Stimulated activated CD8-positive, alpha-beta memory T cell treated with anti-CD3 and anti-CD28 coated beads, Interleukin-4, amount 100 ng/mL, for 1 hour (primary cell): ENCODE measurements around the gene UBE2J2.

Experiments
- DNase-seq, 2 donors: peaks; one replicate each; pipeline ENCODE4 v3.0.0-alpha.2; 2020; ENCODE audit warnings: low read depth in 2 of 2, low spot score in 1 of 2

The UBE2J2 gene

DNA sequence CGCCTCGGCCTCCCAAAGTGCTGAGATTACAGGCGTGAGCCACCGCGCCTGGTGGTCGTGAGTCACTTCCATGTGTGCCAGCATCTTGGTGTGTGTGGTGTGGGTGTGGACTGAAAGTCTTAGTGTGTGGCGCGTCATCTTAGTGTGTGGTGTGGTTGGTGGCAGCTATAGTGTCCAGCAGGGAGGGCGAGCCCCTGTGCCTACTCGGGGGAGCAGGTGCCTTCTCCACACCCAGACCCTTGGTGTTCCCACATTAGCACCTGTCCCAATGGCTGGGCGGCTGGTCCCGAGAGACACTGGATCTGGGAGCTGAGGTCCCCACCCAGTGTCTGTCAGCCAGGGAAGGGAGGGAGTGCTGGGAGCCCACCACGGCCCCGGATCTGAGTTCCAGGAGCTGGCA lies 9.3 kb upstream of the UBE2J2 start:
- DNase-seq, result no peak

DNA sequence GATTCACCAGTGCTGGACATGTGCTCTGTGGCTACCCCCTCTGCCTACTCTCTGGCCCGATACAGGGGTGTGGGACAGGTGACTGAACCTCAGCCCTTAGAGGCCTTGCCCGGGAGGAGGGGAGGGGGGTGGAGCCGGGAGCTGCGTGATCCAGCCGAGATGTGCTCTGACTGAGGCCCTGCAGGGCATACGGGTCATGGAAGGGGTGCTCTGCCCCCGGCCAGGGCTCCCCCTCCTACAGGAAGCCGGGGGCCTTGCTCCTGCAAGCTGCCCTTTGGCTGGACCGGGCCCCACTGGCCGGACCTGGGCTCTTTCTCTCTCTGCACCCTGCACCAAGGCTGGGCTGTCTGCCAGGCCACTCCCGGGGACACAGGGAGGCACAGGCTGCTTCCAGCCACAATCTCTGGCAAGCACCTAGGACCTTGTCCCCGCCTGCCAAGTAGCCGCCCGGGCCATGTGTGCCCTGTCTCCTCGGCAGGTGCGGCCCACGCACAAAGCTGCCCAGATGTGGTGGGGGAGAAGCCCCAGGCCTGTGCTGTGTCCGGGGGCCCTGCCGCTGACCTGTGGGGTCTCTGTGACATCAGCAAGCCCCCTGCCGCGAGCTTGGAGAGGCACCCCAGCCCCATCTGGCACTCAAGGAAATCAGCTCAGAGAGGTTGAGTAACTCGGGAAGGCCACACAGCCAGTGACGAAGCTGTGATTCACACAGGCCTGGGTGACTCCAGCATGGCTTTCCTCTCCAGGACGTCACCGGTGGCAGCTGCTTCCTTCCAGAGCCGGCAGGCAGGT lies 8.1 kb upstream of the UBE2J2 start:
- DNase-seq, result no peak

DNA sequence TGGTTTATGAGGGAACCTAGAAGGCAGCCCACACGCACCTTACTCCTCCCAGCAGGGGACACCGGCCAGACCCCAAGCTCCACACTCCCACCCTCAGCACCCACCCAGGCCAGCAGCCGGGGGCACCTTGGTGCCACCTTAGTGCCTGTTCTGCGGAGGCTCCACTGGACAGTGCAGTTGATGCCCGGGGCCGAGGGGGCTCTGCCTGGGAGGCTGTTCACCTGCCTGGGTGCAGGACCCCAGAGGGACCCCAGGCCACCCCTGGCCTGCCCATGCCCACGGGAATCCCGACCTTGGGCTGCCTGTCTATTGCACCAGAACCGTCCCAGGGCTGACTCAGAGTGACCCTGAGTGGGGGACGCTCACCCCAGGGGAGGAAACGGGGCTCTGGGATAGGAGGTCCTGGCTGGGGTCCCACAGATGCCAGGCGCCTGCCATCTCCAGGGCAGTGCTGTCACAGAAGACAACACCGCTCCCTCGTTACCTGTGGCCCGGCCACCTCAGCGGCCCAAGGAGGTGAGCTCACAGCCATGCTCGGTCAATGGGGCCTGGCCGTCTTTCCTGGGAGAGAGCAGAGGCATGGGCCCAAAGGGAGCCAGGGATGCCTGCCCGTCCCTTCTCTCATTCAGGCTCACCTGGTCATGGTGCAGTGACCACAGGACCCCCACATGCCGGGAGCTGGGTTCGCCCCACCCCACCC lies 7.3 kb upstream of the UBE2J2 start:
- DNase-seq, result no peak

DNA sequence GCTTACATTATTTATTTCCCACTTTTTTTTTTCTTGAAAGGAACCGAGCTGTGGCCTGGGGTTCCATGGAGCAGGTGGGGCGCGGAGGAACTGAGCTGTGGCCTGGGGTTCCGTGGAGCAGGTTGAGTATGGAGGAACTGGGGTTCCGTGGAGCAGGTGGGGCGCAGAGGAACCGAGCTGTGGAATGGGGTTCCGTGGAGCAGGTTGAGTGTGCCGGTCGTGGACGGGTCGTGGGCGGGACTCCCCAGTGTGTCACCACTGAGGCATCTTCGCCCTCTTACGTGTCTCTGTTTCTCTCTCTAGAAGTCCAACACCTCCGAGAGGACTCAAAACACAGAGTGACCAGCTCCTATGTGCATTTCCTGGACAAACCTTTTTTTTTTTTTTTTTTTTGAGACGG lies 5.4 kb upstream of the UBE2J2 start:
- no peak for DNase-seq

DNA sequence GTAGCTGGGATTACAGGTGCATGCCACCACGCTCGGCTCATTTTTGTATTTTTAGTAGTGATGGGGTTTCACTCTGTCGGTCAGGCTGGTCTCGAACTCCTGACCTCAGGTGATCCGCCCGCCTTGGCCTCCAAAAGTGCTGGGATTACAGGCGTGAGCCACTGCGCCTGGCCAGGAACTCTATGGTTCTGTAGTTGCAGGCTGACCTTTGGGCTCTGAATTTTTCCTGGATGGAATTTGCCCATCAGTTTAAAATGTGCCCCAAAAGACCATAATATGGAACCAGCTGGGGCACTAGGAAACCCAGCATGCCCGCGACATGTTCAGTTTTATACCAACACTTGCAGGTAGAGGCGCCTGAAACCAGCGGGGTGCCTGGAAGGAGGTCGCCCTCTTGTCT lies 5.0 kb upstream of the UBE2J2 start:
- no peak for DNase-seq

DNA sequence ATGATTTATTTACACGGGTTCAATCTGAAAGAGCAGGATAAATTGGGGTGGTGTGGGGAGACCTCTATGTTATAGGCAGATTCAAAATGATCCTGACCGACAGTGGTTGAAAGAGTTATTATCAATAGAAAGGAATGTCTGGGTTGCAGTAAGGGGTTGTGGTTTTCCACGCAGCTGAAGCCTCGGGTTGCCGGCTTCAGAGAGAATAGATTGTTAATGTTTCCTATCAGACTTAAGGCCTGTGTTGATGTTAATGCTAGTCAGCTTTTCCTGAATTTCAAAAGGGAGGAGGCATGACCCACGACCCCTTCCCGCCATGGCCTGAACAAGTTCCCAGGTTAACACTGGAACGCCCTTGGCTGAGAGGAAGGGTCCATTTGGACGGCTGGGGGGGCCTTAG lies 2.2 kb upstream of the UBE2J2 start:
- DNase-seq, result no peak

DNA sequence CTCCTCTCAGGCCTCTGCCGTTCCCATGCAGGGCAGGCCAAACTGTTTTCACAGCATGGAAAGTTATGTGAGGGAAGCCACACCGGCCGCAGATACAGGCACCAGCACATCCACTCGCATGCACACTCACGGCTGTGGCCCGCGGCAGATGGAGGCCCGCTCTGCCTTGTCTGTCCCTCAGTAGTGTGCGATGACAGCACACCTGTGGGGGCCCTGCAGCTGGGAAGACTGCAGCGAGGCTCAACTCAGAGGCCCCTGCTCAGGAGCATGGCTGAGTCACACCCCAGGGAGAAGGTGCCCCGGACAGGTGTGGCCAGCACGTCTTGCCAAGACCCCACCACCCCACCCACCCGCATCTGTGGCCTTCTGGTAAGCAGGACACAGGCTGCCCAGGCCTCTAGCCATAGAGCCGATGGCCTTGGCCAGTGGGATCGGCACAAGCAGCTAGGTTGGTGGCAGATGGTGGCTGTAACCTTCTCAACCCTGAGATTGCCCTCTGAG lies 1.3 kb upstream of the UBE2J2 start:
- DNase-seq, result no peak

DNA sequence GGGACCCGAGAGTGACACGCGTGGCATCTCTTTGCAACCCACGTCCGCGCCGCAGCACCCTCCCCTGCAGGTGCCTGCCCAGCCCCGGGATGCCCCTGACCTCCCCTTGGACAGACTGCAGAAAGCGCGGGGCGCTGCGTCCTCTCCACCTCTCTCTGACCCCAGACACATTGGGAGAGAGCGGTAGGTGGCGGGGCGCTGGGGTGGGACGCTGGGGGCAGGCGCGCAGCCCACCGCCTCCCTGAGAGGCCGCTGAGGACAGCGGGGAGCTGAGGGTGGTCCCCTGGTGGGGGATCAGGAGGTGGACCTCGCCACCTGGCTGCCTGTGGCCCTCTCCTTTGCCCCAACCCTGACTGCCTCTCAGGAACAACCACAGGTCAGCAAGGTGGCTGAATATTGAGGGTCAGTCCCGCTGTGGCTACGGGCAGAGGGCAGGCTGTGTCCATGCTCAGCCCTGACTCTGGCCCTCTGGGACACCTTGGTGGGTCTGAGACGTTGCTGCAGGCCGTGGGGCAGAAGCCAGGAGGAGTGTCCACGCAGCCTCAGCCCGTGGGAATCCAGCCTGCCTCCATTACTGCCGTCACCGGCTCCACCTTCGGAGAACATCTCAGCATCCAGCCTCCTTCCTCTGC lies 761 bp upstream of the UBE2J2 start:
- DNase-seq, result no peak

DNA sequence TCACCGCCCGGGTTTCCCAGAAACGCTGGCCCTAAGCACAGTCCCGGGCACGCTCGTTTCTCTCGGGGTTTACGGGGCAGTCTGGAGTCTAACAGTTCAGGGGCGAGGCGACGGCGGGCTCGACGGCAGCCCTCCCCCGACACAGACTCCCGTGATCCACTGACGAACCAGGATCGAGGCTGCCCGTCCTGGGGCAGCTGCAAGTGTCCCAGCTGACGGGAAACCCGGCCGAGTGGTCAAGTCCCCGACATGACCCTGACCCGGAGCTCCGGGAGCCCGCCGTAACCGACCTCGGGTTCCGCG lies 494 bp downstream of the UBE2J2 start:
- DNase-seq, result no peak

DNA sequence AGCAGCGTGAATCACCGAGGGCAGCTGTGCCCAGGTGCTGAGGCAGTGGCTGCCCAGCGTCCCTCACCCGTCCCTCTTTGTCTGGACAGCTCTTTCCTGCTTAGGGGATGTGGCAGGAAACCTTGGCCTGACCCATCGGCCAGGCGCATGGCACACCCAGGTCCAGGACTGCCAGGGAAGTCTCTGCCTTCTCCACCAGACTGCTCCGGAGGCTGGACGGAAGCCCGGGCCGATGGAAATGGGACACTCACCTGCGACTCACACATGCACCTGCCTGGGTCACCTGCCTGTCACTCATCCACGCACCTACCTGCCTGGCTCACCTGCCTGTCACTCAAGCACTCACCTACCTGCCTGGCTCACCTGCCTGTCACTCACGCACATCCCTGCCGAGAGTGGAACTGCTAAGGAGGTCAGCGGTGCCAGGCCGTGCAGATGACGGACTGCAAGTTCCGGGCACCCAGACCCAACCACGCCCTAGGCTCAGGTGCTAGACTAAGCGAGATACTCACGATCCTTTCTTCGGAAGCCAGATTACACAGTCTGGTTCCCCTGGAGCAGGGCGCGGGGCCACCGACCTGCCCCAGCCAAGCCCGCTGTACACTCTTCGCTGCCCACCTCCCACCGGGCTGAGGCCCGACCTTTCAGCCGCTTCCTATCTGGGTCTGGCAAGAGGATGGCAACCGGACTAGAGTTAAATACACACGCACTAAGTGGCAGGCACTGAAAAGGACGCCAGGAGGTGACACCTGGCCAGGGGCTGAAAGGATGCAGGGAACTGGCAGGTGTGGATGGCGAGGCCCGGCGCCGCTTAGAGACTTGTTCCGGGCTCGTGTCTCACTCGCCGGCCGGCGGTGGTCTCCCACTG lies 1.1 kb downstream of the UBE2J2 start:
- DNase-seq, result no peak

DNA sequence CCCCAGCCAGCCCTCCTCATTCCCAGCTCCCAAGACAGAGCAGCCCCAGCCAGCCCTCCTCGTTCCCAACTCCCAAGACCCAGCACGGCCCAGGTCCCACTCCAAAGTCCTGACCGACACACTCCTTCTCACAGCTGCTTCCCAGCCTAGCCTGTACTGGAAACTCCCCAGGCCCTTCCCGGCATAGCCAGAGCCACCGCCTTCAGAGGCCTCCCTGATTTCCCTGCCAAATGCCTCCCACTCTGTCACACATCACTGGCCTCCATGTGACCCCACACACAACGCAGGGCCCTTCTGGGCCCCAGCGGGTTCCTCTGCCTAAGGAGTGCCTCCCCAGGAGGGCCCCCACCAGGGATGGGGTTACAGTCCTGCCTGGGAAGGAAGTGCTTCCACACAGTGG lies 2.8 kb downstream of the UBE2J2 start:
- no peak for DNase-seq

DNA sequence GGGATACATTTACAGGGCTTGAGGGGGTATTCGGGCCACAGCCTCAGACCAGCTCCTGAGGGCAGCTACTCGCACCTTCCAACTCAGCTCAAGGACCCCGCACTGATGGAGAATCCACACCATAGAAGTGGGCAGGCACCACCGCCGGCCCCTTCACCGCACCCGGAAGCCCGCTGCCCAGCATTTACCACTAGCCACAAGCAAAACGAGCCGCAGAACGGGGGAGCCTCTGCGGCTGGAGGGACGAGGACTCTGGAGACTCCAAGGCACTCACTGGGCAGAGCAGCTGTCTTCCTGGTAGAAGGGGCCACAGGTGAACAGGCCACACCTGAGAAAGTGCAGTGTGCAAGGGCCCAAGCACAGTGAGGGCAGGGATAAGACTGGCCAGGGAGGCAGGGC lies 5.4 kb downstream of the UBE2J2 start:
- no peak for DNase-seq

DNA sequence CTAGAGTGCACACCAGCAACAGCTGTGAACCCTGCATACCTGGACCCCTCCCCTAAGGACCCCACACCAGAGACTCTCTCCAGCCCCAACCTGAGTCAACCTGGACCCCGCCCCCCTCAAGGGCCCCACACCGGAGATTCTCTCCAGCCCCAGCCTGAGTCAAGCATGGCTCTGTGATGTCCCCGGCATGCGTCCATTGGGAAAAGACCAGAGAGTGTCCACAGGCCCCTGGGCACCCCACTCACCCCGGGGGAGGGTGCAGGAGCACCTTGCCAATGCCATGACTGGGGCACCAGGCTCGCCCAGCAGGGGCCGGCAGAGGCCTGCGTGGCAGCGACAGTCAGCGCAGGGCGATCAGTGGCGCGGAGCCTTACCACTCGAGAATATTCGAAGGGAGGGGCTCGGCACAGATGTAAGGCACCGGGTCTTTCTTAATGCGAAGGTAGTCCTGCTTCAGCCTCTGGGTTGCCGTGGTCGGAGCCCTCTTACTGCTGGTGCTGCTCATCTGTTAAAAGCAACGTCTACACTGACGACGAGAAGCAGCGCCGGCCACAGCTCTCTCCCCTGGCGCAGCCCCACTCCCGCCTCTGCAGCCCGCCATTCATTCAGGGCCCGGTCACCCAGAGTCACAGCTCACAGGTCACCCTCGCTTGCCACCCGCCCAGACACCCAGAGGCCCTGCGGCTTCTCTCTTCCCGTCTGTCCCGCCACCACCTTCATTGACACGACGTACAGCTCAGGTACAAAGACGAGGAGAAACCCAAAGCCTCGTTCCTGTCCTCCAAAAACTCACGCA lies 6.0 kb downstream of the UBE2J2 start:
- DNase-seq, result no peak

DNA sequence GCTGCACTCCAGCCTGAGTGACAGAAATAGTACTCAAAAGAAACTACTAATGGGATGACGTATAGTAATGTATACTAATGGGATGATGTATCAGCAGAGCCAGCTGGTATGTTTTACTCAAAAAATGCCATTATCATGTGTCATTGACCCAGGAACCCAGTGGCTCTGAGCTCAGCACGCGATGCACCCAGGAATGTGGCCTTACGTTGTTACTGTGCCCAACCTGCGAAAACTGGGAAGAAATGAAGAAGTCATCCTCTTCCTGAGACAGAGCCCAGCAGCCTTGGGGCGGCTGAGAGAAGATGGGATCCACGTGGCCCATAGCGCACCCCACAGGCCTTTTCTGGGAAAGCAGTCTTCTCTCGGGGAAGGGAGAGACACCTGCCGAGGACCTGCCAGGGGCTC lies 8.8 kb downstream of the UBE2J2 start:
- DNase-seq, result no peak

DNA sequence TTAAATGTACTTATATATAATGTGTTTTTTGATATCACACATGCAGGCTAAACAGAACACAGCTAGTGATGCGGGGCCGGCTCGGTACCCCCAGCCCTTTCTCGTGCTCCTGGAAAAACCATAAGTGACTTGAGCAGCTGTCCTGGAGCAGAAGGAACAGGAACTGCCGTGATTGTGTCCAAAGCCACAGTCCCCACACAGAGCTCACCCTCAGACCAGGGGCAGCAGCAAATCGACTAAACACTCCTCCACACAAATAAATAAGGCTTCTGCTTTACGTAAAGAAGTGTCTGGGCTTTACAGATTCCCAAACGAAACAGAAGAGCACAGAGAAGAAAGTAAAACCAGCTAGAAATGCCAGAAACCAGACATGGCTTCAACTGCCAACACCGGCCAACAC lies 9.6 kb downstream of the UBE2J2 start:
- no peak for DNase-seq

DNA sequence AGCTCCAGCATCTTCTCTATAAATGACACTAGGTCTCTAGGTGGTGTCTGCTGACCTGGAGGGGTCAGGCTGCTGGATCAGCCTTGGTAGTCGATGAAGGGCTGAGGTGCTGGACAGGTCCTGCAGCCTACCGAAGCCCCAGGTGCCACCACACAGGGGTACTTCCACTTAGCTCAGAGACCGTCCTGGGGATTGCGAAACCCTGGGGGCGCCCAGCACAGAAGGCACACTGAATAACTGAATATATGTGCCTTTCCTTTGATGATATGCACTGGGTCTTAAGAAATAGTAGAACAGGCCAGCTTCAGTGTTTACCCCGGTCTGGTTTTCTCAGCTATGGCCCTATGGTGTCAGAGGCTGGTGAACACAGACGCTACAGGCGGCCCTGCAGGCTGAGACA lies 10.9 kb downstream of the UBE2J2 start:
- DNase-seq, result no peak

DNA sequence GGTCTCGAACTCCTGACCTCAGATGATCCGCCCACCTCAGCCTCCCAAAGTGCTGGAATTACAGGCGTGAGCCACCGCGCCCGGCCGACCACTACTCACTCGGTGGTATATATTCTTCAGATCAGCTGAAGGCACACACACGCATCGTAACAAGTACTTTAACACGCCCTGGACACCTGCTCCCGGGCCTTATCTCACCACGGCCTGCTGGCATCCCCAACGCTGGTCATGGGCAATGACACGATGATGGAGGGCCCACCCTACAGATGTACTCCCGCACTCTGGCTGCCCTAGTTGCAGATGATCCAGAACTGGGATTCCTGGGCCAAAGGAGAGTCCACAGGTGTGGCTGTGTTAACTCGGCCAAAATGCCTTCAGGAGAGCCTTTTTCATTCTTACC lies 11.6 kb downstream of the UBE2J2 start:
- no peak for DNase-seq

DNA sequence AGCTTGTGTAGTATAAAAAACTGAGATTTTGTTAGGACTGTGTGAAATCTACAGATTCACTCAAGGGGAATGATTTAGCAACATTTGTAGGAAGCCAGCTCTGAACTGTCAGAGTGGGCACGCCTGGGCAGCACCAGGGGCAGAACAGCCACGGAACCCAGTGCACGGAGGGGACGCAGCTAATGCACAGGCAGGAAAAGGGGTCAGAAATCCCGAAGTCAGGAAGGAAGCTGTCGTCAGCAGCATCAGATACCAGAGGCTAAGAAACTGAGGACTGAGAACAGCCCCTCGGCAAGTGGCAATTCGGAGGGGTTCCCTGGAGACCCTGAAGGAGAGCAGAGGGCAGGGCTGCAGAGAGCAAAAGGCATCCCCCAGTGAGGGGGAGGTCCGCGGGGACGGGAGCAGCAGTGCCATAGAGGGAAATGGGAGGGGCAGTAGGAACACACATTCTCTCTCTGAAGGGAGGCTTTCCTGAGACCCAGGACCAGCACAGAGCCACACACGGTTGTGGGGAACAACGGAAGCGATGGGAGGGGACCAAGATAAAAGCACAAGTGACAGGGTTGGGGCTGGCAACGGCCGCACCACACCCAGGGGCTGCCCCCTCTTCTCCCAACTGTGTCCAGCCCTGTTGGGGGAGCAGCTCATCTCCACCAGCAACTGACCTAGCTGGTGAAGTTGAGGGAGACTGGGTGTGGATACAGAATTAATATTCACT lies 12.7 kb downstream of the UBE2J2 start:
- no peak for DNase-seq

DNA sequence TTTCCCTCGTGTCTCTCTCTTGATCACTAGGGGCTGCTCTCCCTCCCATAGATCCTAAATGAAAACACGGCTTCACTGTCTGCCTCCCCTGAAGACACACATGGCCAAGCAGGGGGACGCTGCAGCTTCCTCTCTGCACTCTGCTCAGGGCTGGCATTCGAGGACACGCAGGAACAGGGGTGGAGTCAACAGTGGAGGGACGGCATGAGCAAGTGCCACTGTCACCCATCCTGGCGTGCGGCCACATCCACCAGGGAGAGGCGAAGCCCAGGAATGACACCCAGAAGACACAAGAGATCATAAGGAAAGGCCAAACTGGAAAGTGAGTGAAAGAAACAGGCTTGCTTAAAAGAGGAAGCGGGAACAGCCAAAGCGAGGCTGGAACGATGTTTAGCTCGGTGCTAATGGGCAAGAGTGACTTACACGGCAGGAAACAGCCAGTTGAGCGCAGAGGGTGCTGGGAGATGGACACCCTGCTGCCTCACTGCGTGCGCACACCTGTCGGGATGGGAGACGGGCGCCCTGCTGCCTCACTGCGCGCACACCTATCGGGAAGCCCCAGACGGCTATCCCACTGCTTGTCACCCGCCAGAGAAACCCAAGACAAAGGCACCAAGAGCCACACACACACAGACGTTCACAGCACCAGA lies 13.6 kb downstream of the UBE2J2 start:
- no peak for DNase-seq

DNA sequence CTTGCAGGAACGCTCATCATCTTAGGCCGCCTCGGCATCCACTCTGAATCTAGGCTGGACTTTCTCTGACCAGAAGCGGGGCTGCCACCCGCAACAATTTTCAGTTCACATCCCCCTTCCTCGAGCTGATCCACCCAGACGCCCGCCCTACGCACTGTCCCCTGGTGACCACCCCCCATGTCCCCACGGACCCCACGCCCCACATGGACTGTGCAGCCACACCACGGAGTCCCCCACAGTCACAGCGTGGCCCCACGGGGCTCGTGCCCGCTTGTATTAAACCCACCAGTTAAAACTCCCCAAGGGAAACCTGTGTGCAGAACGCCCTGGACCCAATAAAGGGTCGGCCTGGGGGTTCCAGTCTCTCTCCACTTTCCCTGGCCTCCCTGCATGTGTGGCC lies 14.1 kb downstream of the UBE2J2 start:
- no peak for DNase-seq
